Karpas-422 (cell line): ENCODE measurements around the gene PLP1. TPM values are rescaled to one million over a fixed set of nuclear protein-coding genes. Genes with fewer than 3 reads are reported as not detected.
"Not testable (repeated sequence)": the region's sequence is repeated elsewhere in the genome, so short reads cannot be mapped to it uniquely, and the experiment has no call there.

Experiments used
- DNase-seq: peaks from one replicate; pipeline ENCODE4 v3.0.0-alpha.2; 2015
- H2AFZ ChIP-seq: fragments of 200-600 bp; sonication (generic); 2 replicates; pipeline ENCODE4 v1.6.1; 2014; ENCODE audit warnings: antibody characterized with exemption, low read length, mixed read lengths
- H3K27ac ChIP-seq: fragments of 200-600 bp; sonication (generic); 2 replicates; pipeline ENCODE4 v1.5.1; 2014; ENCODE audit warnings: mild to moderate bottlenecking, low read length, moderate library complexity
- H3K27me3 ChIP-seq: fragments of 200-600 bp; sonication (generic); 2 replicates; pipeline ENCODE4 v1.6.1; 2014; ENCODE audit warnings: low read length, mixed read lengths
- H3K36me3 ChIP-seq: fragments of 200-600 bp; sonication (generic); 2 replicates; pipeline ENCODE4 v1.6.1; 2014; ENCODE audit warnings: low read length, mixed read lengths; ENCODE audit not compliant: insufficient read depth
- H3K4me1 ChIP-seq: fragments of 200-600 bp; sonication (generic); 2 replicates; pipeline ENCODE4 v1.6.1; 2014; ENCODE audit warnings: mild to moderate bottlenecking, low read length, mixed read lengths
- H3K4me2 ChIP-seq: fragments of 200-600 bp; sonication (generic); 2 replicates; pipeline ENCODE4 v1.6.1; 2014; ENCODE audit warnings: low read length, low read depth, mild to moderate bottlenecking; ENCODE audit not compliant: poor library complexity, severe bottlenecking
- H3K4me3 ChIP-seq: fragments of 200-600 bp; sonication (generic); 2 replicates; pipeline ENCODE4 v1.5.1; 2014; ENCODE audit warnings: mild to moderate bottlenecking, antibody characterized with exemption, low read length, mixed read lengths
- H3K79me2 ChIP-seq: fragments of 200-600 bp; sonication (generic); 2 replicates; pipeline ENCODE4 v1.6.1; 2014; ENCODE audit warnings: mild to moderate bottlenecking, low read length, mixed read lengths
- H3K9ac ChIP-seq: fragments of 200-600 bp; sonication (generic); 2 replicates; pipeline ENCODE4 v1.6.0; 2014; ENCODE audit warnings: low read length
- H3K9me2 ChIP-seq: fragments of 200-600 bp; sonication (generic), shearing (Covaris generic); replicated peaks from 2 replicates; pipeline ENCODE4 v1.6.0; 2014; ENCODE audit warnings: mild to moderate bottlenecking, low read length, moderate library complexity; ENCODE audit not compliant: insufficient read depth
- H3K9me3 ChIP-seq: fragments of 300-700, 200-600 bp; sonication (generic); 2 replicates; pipeline ENCODE4 v1.6.1; 2014; ENCODE audit warnings: low read length, mixed read lengths
- H4K20me1 ChIP-seq: fragments of 200-600 bp; sonication (generic); 2 replicates; pipeline ENCODE4 v1.6.1; 2014; ENCODE audit warnings: mild to moderate bottlenecking, antibody characterized with exemption, low read length, low read depth; ENCODE audit not compliant: insufficient read depth
- total RNA-seq: library from RNA; depleted of rRNA; stranded (reverse); fragments of >200 nt; shearing (Covaris generic); gene quantifications from 2 replicates; pipeline ENCODE4 v1.2.3, GENCODE V29; 2014; ENCODE audit warnings: low replicate concordance

The PLP1 gene
- total RNA-seq, 1 experiment from 2014 or later: 1.2 TPM

DNA sequence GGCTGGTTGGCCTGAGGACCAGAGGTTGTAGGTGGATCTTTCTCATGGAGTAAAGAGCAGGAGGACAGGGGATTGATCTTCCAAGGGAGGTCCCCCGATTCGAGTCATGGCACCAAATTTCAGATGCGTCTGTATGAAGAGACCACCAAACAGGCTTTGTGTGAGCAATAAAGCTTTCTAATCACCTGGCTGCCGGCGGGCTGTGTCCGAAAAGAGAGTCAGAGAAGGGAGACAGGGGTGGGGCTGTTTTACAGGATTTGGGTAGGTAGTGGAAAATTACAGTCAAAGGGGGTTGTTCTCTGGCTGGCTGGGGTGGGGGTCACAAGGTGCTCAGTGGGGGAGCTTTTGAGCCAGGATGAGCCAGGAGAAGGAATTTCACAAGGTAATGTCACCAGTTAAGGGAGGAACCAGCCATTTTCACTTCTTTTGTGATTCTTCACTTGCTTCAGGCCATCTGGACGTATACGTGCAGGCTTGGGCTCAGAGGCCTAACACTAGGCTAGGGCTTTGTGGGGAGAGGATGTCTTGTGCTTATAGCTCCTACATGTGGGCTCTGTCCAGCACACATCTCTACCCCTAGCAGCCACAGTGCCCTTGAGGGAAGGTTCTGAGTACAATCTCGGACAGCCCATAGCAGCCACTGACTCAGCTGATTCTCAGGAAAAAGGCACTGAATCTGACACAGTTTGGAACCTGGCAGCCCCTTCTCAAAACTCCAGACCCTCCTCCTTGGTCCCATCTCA lies 9.7 kb upstream of the PLP1 start:
- H3K36me3 ChIP-seq, H3K27ac ChIP-seq, H3K9ac ChIP-seq, H3K4me3 ChIP-seq, H3K4me1 ChIP-seq, H4K20me1 ChIP-seq, H3K9me3 ChIP-seq, DNase-seq, H3K79me2 ChIP-seq, H3K9me2 ChIP-seq, H3K27me3 ChIP-seq, H2AFZ ChIP-seq, H3K4me2 ChIP-seq: not testable (repeated sequence)

DNA sequence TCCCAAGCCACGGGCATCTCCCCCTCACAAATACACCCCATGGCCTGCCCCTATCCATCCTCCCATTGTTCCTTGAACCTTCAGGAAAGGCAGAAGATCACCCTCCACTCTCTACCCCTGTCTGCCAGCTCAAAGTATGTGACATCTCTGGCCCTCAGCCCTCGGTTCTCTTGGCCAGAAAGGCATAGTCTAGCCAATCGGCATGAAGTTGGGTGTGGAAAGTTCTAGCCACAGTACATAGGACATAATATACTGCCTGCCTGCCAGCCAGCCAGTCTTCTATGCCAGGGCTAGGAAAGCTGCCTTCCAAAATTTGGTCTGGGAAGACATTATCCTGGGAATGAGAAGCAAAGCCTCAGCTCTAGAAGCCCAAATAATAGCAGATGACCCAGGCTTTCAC lies 3.2 kb upstream of the PLP1 start:
- no peak for DNase-seq
- no peak overlapping the region for H3K4me2 ChIP-seq
- H4K20me1 ChIP-seq: no peaks in the 10 kb centered on the region
- H3K9me2 ChIP-seq: no peaks in the 10 kb centered on the region
- H3K9me3 ChIP-seq: no peaks in the 10 kb centered on the region
- H3K36me3 ChIP-seq: no peaks in the 10 kb centered on the region
- no peaks in the 10 kb centered on the region for H3K4me1 ChIP-seq
- H2AFZ ChIP-seq: no peak overlapping the region
- no peak overlapping the region for H3K9ac ChIP-seq
- no peaks in the 10 kb centered on the region for H3K27me3 ChIP-seq
- H3K27ac ChIP-seq: no peak overlapping the region
- H3K4me3 ChIP-seq: no peak overlapping the region
- H3K79me2 ChIP-seq: no peaks in the 10 kb centered on the region

DNA sequence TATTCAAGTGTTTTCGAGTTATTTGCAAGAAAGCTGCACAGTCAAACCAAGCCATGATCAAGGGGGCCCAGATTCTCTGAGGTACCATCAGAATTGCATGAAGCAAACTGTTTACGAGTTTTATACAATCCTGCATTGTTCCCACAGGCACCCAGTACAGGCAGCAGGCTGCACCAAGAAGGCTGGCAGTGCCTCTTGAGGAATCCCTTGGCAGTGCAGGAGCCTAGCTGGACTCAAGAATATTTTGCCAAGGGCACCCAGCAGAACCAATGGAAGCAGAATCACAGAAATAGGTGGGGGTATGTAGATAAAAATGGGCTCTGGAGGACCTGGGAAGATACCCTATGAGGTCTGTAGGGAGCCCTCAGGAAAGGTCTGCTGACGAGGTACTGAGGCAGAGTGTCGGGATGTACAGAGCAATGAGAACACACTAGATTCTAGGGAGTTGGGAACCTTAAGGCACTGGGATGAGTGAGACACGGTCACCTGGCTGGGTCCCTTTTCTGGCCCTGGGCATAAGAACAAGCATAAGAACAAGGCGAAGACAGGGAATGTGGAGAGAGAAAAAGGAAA lies 2.5 kb upstream of the PLP1 start:
- H3K4me1 ChIP-seq: no peaks in the 10 kb centered on the region
- H3K4me2 ChIP-seq: no peak overlapping the region
- H3K9me2 ChIP-seq: no peaks in the 10 kb centered on the region
- H4K20me1 ChIP-seq: no peaks in the 10 kb centered on the region
- H2AFZ ChIP-seq: no peak overlapping the region
- peak; percentile 51 for DNase-seq
- no peak overlapping the region for H3K27ac ChIP-seq
- no peak overlapping the region for H3K9ac ChIP-seq
- no peaks in the 10 kb centered on the region for H3K79me2 ChIP-seq
- no peaks in the 10 kb centered on the region for H3K27me3 ChIP-seq
- H3K36me3 ChIP-seq: no peaks in the 10 kb centered on the region
- H3K4me3 ChIP-seq: no peak overlapping the region
- H3K9me3 ChIP-seq: no peaks in the 10 kb centered on the region

GRCh38 chrX:103779141-103779789 lies 2.6 kb downstream of the PLP1 start:
- DNase-seq: no peak
- no peak overlapping the region for H3K4me3 ChIP-seq
- no peaks in the 10 kb centered on the region for H3K36me3 ChIP-seq
- no peaks in the 10 kb centered on the region for H3K79me2 ChIP-seq
- no peaks in the 10 kb centered on the region for H3K4me1 ChIP-seq
- H3K9ac ChIP-seq: no peak overlapping the region
- no peaks in the 10 kb centered on the region for H3K27me3 ChIP-seq
- no peak overlapping the region for H3K27ac ChIP-seq
- H3K9me3 ChIP-seq: no peaks in the 10 kb centered on the region
- no peak overlapping the region for H2AFZ ChIP-seq
- no peak overlapping the region for H3K4me2 ChIP-seq
- no peaks in the 10 kb centered on the region for H3K9me2 ChIP-seq
- H4K20me1 ChIP-seq: no peaks in the 10 kb centered on the region

DNA sequence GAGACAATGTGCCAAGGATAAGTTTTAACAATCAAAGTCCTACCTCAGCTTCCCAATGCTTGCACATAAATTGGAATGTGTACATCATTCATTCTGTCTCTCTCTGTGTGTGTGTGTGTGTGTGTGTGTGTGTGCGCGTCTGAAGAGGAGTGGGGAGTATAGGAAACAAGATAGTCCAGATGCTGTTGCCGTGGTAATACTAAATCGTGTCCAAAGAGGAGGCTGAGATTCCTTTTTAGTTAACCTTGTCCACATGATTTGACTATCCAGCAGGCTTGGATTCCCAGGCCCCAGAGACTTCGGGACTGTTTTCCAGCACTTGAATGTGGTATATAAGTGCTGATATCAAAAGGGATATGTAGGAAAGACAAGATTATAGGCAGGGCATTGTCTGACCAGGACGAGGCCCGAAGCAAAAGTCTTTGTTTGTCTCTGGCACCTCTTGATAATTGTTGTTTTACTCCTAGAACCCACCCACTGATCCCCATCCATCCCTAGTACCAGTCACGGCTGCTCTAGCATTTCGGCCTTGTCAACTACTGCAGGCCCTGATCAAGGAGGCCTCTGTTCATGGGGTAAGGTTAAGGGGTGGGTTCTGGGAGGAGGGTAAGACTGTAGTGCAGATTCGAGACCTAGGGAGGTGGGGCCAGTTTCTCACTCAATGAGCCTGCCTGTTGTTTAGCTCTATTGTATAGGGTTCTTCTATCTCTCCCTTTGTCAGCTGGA lies 3.9 kb downstream of the PLP1 start:
- H3K4me1 ChIP-seq: no peaks in the 10 kb centered on the region
- no peak overlapping the region for H3K4me3 ChIP-seq
- H3K9ac ChIP-seq: no peak overlapping the region
- H2AFZ ChIP-seq: no peak overlapping the region
- H3K9me3 ChIP-seq: no peaks in the 10 kb centered on the region
- H4K20me1 ChIP-seq: no peaks in the 10 kb centered on the region
- no peaks in the 10 kb centered on the region for H3K36me3 ChIP-seq
- no peaks in the 10 kb centered on the region for H3K79me2 ChIP-seq
- H3K27ac ChIP-seq: no peak overlapping the region
- no peak overlapping the region for H3K4me2 ChIP-seq
- DNase-seq: no peak
- no peaks in the 10 kb centered on the region for H3K9me2 ChIP-seq
- no peaks in the 10 kb centered on the region for H3K27me3 ChIP-seq

DNA sequence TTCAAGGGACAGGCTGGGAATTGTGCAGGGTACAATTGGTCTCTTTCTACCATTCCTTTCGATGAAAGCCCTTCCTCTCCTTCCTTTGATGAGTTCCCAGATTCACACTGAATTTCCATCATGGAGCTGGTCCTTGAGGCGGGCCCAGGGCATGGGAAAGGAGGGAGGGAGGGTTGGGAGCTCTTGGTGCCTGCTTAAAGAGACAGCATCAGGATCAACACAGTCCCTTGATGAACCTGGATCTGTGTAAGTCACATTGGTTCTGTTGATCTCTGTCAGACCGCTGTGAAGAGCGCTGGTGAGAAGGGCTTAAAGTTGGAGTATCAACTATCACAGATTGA lies 4.4 kb downstream of the PLP1 start:
- Histone ChIP-seq H3K27me3 (no peaks in the 10 kb centered on the region), H3K9ac (no peak overlapping the region), H3K9me2 (no peaks in the 10 kb centered on the region), H3K4me2 (no peak overlapping the region), H4K20me1 (no peaks in the 10 kb centered on the region), H2AFZ (no peak overlapping the region), H3K9me3 (no peaks in the 10 kb centered on the region), H3K27ac (no peak overlapping the region), H3K4me1 (no peaks in the 10 kb centered on the region), H3K79me2 (no peaks in the 10 kb centered on the region), H3K4me3 (no peak overlapping the region), H3K36me3 (no peaks in the 10 kb centered on the region)
- DNase-seq: no peak

- Histone ChIP-seq H2AFZ (no peak overlapping the region), H3K9me2 (no peaks in the 10 kb centered on the region), H3K36me3 (no peaks in the 10 kb centered on the region), H3K27ac (no peak overlapping the region), H3K4me1 (no peaks in the 10 kb centered on the region), H3K9ac (no peak overlapping the region), H3K79me2 (no peaks in the 10 kb centered on the region), H4K20me1 (no peaks in the 10 kb centered on the region), H3K4me3 (no peak overlapping the region), H3K9me3 (no peaks in the 10 kb centered on the region), H3K27me3 (no peaks in the 10 kb centered on the region), H3K4me2 (no peak overlapping the region)
- DNase-seq: no peak
These were observed 5.1 kb downstream of the PLP1 start for GRCh38 chrX:103781706-103782105.

- Histone ChIP-seq H2AFZ (no peak overlapping the region), H3K4me1 (no peaks in the 10 kb centered on the region), H3K4me3 (no peak overlapping the region), H3K27ac (no peak overlapping the region), H3K9ac (no peak overlapping the region), H3K9me3 (no peaks in the 10 kb centered on the region), H3K36me3 (no peaks in the 10 kb centered on the region), H3K27me3 (peaks cover 2% of the 10 kb centered on the region; the same call in 1 of the 2 replicates), H3K4me2 (no peak overlapping the region), H3K79me2 (no peaks in the 10 kb centered on the region), H3K9me2 (no peaks in the 10 kb centered on the region), H4K20me1 (no peaks in the 10 kb centered on the region)
- DNase-seq: no peak
These were observed 6.0 kb downstream of the PLP1 start for GRCh38 chrX:103782640-103783039.
